Measurements from ENCODE around the gene KCNMB2.

KCNMB2 gene

GRCh38 chr3:178568911-178569310 is 32.7 kb downstream of the KCNMB2 start:
- DNase-seq: no peak

DNA sequence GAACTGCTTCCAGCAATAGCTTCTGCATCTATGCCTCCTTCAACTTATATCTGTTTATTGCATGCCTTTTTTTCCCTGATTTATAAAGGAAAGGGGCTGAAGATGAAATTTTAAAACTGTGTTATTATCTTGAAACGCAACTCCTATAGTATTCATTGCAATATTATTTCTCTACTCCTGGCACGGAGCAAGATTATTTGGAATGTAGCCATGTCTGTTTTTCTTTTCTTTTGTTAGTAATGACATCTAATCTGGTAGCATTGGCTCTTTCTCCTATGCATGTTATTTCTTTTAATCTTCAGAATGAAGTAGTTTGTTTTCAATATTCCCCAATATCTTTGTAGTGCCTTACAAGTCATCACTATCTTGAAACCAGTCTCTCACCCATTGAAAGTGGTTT is 33.6 kb downstream of the KCNMB2 start:
- DNase-seq: no peak

GRCh38 chr3:178583963-178584575 is 47.8 kb downstream of the KCNMB2 start:
- no peak for DNase-seq

DNA sequence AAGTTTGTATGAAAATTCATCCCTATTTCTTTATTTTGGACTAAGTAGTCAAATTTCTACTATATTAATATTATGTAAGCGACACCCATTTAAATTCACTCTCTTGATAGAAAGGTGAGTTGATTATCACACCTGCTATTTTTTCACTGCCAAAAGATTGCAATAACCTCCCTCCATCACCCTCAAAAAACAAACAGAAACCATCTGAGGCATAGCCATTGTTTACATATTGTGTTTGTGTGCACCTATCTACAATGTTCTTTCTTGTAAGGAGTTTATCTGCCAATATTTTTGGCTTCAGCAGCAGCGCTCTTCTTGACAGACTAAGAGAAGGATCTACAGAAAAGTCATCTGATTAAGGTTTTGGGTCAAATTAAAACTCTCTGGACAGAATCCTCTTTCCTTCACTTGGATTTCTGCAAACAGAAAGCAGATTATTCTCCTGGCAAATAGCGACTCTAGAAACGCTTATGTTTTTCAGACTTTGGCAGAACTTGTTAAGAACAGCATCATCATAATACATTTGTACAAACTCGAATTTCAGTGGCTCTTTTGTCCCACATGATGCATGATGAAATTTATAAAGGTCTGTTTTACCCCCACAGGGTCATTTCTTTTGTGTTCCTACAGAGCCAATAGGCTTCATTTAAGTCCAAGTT is 48.6 kb downstream of the KCNMB2 start:
- DNase-seq: no peak

DNA sequence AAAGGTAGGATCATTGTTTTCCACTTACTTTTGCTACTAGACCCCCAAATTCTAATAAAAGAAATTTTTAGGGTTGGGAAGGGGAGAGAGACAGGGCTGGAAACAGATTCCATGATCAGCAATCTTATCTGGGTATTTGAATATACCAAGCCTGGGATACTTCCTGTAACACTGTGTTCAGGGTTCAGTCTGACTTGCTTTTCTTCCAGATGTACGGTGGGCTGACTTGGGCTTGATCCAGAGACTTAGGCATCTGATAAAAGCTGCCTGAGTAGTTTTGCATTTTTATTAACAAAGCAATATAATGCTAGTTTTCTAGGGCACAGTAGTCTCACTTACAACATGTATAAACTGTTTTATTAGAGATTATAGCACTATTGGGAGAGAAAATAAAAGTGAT is 49.2 kb downstream of the KCNMB2 start:
- no peak for DNase-seq

DNA sequence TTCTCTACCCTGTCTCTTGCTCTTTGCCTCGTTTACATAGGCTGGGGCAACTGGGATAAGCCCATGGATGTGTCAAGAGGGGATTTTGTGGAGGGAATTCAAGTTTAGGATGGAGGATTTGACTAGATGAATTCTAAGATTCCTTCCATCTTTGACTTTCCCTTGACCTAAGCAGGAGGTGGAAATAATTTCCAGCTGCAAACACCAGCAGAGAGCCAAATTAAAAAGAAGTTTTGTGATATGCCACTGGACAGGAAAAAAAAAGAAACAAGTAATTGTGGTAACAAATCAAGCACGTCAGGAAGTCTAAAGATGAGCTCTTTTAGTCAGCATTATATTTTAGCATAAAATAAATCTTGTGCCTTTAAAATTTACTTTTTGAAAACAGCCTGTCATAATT is 49.8 kb downstream of the KCNMB2 start:
- no peak for DNase-seq

- DNase-seq: no peak
Observed at GRCh38 chr3:178588628-178589027, 52.4 kb downstream of the KCNMB2 start.

- DNase-seq: no peak
Observed at GRCh38 chr3:178593786-178594185, 57.5 kb downstream of the KCNMB2 start.

DNA sequence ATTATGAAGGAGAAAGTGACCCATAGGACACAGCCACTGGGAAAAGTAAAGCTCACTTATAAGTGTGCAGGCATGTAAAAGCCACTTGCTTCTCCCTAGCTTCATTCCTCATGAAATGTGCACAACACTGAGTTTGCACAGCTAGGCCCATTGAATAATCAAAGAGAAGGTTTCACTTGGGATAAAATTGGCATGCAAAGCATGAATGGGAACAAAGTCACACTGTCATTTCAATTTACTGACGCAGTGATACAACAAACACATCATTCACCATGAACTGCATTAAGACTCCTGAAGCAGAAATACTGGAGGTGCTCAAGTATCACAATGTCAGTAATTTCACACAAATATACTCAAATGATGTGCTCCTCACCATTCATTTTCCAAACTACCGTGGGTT is 61.1 kb downstream of the KCNMB2 start:
- DNase-seq: peak in 1 of 56 donors; percentile 1

DNA sequence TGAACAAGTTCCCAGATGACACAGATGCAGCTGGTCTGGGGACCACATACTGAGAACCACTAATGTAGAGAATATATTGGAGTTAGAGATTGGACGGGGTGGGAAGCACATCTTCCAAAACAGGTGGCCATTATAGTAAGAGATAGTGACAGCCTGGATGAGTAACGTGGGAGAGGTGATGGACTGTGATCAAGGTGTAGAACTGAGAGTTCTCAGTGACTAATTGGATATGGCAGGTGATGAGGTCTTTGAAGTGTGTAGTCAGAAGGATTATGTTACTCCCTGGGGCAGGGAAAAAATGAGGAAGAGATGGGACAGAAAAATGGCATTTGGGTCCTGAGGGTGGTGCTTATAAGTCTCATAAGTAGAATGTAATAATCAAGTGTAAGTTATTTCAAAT is 66.6 kb downstream of the KCNMB2 start:
- DNase-seq: no peak

DNA sequence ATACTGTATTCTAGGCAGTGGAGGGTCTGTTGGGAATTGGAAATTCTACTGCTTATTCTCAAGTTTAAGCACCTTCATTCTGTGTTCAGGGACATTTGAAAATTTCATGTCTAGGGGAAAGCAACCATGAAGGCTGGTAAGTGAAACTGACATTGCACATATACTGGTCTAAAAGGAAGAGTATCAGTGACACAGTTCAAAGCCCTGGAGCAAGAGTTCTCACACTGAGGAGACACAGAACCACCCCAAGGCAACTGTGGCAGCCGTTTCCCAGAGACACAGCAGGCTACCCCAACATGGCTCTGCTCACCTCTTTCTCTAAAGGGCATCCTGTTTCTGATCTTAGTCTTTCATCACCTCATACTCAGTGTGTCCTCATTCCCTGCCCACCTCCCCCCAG is 67.5 kb downstream of the KCNMB2 start:
- DNase-seq: no peak

DNA sequence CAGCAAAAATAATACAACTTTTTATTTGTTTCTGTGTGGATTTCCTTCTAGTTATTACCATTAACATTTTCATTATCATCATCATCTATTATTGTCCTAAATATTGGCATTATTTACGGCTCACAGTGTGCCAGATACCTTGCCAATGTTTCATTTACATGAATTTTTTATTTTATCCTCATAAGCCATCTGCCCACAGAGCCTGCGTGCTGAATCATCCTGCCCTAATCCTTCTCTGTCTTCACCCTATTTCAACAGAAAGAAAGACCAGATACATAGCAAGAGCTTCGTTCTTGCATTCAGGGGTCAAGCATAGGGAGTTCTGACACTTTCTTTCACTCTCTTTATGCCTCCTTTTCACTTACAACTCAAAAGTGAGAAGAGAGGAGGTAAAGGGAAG is 82.0 kb downstream of the KCNMB2 start:
- no peak for DNase-seq

- DNase-seq: no peak
Observed at GRCh38 chr3:178618896-178619295, 82.7 kb downstream of the KCNMB2 start.

- DNase-seq: no peak
Observed at GRCh38 chr3:178623666-178624255, 87.5 kb downstream of the KCNMB2 start.

- no peak for DNase-seq
Observed at GRCh38 chr3:178624276-178624675, 88.0 kb downstream of the KCNMB2 start.

- no peak for DNase-seq
Observed at GRCh38 chr3:178625053-178625600, 88.9 kb downstream of the KCNMB2 start.

GRCh38 chr3:178628037-178628436 is 91.8 kb downstream of the KCNMB2 start:
- DNase-seq: no peak

DNA sequence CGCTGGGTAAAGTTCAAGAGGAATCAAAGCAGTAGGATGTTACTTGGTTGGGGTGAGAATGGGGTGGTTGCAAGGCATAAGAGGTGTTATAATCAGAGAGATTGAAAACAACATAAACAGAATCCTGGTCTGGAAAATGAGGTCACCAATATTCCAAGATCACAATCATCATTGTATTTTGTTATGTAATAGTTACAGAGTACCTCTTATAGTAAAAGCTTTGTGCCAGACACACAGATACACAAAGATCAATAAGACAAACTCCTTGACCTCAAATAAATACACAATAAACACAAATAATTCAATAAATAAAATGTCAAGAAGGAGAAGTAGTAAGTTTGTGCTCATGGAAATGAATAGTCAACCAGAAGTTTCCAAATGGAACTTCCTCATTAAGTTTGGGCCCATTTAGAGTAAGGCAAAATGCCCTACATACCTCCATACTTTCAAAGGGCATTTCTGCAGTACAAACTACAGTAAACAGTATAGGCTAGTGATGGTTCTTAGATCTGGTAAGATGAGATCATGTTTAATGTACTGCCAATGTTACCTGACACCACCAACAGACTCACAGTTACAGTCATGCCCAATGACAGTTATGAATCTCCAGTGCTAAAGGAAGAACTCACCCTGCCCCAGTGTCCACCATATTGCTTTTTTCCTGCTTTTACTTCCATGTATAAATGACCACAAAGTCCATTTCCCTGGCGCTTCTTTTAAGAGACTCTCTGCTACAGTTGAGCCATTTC is 93.4 kb downstream of the KCNMB2 start:
- no peak for DNase-seq

- no peak for DNase-seq
Observed at GRCh38 chr3:178631950-178632349, 95.7 kb downstream of the KCNMB2 start.

- no peak for DNase-seq
Observed at GRCh38 chr3:178634975-178635374, 98.7 kb downstream of the KCNMB2 start.

GRCh38 chr3:178637802-178638201 is 101.6 kb downstream of the KCNMB2 start:
- DNase-seq: no peak

- no peak for DNase-seq
Observed at GRCh38 chr3:178645503-178645902, 109.3 kb downstream of the KCNMB2 start.

All from nucleus accumbens (tissue), 56 donors.